ENCODE data around the gene CRISPLD2. TPM values are rescaled to one million over a fixed set of nuclear protein-coding genes. Genes with fewer than 3 reads are reported as not detected.
A peak's percentile ranks its signal among the peaks of the same experiment; 100 is the strongest.
"Not testable (repeated sequence)": the region's sequence is repeated elsewhere in the genome, so short reads cannot be mapped to it uniquely, and the experiment has no call there.

CRISPLD2 gene
- total RNA-seq, 1 donor from 2014 or later = 17.8 TPM

GRCh38 chr16:84827131-84827574 lies 7.4 kb downstream of the CRISPLD2 start:
- Mint-ChIP-seq H3K9me3 (no peaks in the 10 kb centered on the region), H3K4me1 (ENCODE audit: unreplicated experiment) (peaks cover 24% of the 10 kb centered on the region), H3K27ac (no peak overlapping the region), H3K27me3 (no peaks in the 10 kb centered on the region), H3K4me3 (peak overlapping the region; percentile 25), H3K36me3 (no peaks in the 10 kb centered on the region)
- no peak for TF ChIP-seq CTCF (conservative IDR thresholded peaks at IDR 0.05)
- no peak for DNase-seq (ENCODE audit: extremely low spot score, unreplicated experiment)

GRCh38 chr16:84827897-84828296 lies 8.1 kb downstream of the CRISPLD2 start:
- DNase-seq (ENCODE audit: extremely low spot score, unreplicated experiment) = no peak
- Mint-ChIP-seq H3K36me3 (no peaks in the 10 kb centered on the region), H3K9me3 (no peaks in the 10 kb centered on the region), H3K4me1 (ENCODE audit: unreplicated experiment) (peaks cover 24% of the 10 kb centered on the region), H3K27me3 (peaks cover 4% of the 10 kb centered on the region), H3K27ac (no peak overlapping the region), H3K4me3 (peak overlapping the region; percentile 65)
- TF ChIP-seq CTCF (conservative IDR thresholded peaks at IDR 0.05) = no peak

- Mint-ChIP-seq H3K9me3 (no peaks in the 10 kb centered on the region), H3K36me3 (no peaks in the 10 kb centered on the region), H3K4me1 (ENCODE audit: unreplicated experiment) (peaks cover 24% of the 10 kb centered on the region), H3K27me3 (peaks cover 4% of the 10 kb centered on the region), H3K27ac (no peak overlapping the region), H3K4me3 (no peak overlapping the region)
- TF ChIP-seq CTCF (conservative IDR thresholded peaks at IDR 0.05) = no peak
- no peak for DNase-seq (ENCODE audit: extremely low spot score, unreplicated experiment)
These were observed 8.5 kb downstream of the CRISPLD2 start for GRCh38 chr16:84828322-84828721.

- no peak for DNase-seq (ENCODE audit: extremely low spot score, unreplicated experiment)
- Mint-ChIP-seq H3K4me3 (no peak overlapping the region), H3K27ac (no peak overlapping the region), H3K9me3 (no peaks in the 10 kb centered on the region), H3K27me3 (peaks cover 4% of the 10 kb centered on the region), H3K4me1 (ENCODE audit: unreplicated experiment) (peaks cover 24% of the 10 kb centered on the region), H3K36me3 (no peaks in the 10 kb centered on the region)
- no peak for TF ChIP-seq CTCF (conservative IDR thresholded peaks at IDR 0.05)
These were observed 9.6 kb downstream of the CRISPLD2 start for GRCh38 chr16:84829168-84829965.

- no peaks in the 10 kb centered on the region for H3K36me3 Mint-ChIP-seq
- peaks cover 4% of the 10 kb centered on the region for H3K27me3 Mint-ChIP-seq
- H3K9me3 Mint-ChIP-seq = no peaks in the 10 kb centered on the region
- TF ChIP-seq CTCF (conservative IDR thresholded peaks at IDR 0.05) = no peak
- H3K27ac Mint-ChIP-seq = no peak overlapping the region
- no peak overlapping the region for H3K4me3 Mint-ChIP-seq
- DNase-seq (ENCODE audit: extremely low spot score, unreplicated experiment) = no peak
- peaks cover 24% of the 10 kb centered on the region for H3K4me1 Mint-ChIP-seq (ENCODE audit: unreplicated experiment)
These were observed 11.1 kb downstream of the CRISPLD2 start for GRCh38 chr16:84830765-84831384.

GRCh38 chr16:84831728-84832127 lies 11.9 kb downstream of the CRISPLD2 start:
- H3K4me3 Mint-ChIP-seq; H3K9me3 Mint-ChIP-seq; DNase-seq (ENCODE audit: extremely low spot score, unreplicated experiment); H3K27ac Mint-ChIP-seq; H3K27me3 Mint-ChIP-seq; H3K36me3 Mint-ChIP-seq: not testable (repeated sequence)
- peaks cover 24% of the 10 kb centered on the region for H3K4me1 Mint-ChIP-seq (ENCODE audit: unreplicated experiment)
